HG02610 (cell line): ENCODE results near the gene KRT72.
"Not testable (repeated sequence)": the region's sequence is repeated elsewhere in the genome, so short reads cannot be mapped to it uniquely, and the experiment has no call there.

Source experiments
- ATAC-seq: cut with Tn5 transposase; IDR thresholded peaks from one replicate; pipeline ENCODE4 v1.9.1; 2021; ENCODE audit warnings: mild to moderate bottlenecking, moderate library complexity; ENCODE audit not compliant: unreplicated experiment

KRT72 gene

DNA sequence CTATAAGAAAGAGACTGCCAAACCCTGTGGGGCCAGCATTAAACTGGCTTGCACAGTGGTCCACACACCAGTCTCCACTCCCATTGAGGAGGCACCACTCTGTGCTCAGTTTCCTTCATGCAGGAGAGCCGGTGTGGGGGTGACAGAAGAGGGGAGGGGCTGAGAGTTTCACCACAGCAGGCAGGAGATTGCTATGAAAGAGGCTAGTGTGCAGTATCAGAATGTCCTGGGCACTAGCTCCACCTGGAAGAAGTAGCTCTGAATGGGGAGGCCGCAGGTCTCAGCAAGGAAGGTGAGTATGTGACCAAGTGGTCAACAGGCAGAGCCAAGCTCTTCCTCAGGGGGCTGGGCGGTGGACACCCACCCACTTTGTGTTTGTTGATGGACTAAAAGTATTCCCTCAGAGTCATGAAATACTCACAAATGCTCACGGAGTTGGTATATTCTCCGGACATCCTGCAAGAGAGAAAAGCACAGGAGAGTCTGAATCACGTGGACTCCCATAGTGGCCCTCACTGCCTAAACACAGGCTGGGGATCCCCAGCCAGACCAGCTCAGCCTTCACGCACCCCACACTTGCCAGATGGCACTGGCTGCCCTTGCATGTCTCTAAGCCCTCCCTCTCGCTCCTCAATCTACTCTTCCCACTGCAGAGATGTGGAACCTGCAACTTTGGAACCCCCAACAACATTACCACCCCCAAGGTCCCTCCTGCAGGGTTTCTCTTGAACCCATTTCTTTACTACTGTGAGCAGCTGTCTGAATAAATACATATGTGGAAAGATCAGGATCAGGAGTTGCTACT is 7.8 kb upstream of the KRT72 start:
- ATAC-seq = no peak

DNA sequence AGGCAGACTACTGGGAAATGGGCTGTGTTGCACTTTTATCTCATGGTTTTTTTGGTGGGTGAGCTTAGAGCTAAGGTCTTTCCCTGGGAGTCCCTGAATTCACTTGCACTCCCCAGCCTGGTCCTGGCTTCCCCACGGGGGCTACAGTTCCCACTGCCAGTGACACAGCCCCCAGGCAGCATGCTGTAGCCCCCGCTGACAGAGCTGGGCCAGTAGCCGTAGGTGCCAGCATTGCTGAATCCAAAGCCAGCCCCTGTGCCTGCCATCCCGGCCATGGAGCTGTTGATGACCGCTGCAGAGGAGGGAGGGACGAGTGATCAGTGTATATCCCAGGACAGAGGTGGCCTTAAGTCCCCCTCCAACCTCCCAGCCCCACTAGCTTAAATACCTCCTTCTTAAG is 6.9 kb upstream of the KRT72 start:
- ATAC-seq = no peak

DNA sequence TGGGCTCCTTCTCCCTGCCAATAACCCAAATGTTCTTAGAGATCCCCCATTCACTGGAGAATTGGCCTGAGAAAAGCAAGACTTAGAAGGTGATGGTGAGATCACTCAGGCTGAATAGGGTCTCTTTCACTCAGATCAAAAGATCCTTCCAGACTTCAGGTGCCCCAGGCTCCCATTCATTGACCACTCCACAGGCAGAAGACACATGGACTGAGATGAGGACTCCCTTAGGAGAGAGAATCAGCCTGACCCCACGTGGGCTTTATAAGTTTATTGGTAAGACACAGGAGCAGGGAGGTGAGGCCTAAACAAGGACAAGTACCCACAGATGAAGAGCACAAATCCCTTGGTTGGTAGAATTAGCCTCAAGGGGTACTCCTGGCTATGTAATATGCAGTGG is 6.1 kb upstream of the KRT72 start:
- ATAC-seq = no peak

DNA sequence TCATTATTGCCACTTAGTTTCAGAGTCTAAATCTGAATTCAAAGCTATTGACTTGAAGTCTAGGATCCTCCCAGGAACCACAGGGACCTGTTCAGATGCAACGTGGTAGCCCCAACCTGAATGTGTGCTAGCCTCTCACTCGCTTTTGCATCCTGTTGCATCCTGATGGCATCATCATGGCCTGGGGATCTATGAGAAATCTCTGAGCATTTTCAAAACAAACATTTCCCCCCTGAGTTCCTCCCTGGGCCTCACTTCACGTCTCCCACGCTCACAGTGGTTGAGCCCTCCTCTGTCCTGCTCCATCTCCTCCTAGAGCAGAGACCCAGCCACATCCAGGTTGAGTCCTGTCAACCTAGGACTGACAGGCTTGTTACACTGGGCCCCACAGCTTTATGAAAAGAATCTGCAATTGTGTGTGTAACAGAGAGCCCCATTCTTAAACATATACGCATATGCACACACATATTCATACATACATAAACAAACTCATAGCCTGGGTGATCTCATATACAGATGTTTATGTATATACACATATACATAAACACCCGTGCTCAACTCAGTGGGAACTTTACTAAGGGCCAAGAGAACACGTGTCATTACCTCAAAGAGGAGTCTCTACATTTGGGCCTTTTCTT is 5.4 kb upstream of the KRT72 start:
- ATAC-seq = no peak

DNA sequence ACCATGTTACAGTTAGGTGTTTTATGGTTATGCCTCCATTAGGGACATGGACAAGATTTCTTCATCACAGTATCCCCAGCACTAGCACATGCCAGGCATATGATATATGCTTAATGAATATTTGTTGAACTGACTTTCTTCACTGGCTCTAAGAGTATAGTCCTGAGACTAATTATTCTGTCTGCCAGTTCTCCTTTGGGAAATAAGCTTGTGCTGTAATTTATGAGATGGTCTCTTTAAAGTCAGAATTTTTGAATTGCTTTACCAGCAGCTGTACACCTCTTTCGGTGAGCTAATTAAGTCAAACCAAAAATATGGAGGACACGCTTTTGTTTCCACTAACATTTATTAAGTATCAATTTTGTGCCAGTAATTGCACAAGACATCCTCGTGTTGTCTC is 4.8 kb upstream of the KRT72 start:
- no peak for ATAC-seq

DNA sequence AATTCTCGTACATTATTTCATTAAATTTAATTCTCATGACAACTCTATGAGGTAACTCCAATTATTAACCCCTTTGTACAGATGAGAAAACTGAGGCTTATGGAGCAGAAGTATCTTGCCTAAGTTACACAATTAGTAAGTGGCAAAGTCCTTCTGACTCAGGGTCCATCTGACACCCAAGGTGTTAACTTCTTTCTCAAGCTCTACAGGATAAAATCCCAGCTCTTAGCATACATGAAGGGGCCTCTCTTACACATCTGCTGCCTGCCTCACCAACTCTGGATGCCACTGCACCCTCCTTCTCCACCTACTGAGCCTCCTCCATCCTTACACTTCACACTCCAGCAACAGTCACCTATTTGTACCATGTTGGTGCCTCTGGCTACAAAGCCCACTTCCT is 4.3 kb upstream of the KRT72 start:
- ATAC-seq = no peak

DNA sequence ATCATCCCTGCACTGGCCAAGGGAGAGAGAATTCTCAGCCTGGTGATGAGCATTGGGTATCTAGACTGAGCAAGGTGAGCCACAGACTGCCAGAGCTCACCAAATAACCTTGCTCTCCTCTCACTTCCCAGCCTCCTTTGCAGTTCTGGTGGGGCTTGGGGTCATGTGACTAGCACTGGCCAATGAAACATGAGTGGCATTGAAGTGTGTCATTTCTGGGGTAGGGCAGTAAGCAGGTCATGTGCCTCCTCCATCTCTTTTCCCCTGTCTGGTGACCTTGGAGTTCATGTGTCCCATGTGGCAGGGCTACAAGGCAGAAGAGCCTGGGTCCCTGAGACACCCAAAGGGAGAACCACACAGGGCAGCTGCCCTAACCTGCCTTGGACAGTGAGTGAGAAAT is 3.6 kb upstream of the KRT72 start:
- no peak for ATAC-seq

DNA sequence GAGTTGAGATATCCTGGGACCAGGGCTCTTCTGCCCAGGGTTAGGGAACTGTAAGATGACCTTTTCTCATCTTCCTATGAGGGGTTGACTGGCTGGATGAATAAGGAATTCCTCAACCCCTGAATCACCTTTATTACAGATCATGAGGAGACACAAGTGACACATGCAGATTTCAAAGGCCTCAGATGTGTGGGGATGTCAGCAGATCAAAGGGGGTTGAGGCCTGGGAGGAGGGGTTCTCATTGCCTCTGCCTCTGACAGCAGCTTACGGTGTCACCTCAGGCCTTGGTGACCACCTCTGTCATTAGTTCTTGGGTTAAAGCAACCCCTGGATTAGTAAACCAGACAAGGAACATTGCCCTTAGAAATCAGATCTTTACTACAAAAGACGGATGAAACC is 2.1 kb upstream of the KRT72 start:
- no peak for ATAC-seq

DNA sequence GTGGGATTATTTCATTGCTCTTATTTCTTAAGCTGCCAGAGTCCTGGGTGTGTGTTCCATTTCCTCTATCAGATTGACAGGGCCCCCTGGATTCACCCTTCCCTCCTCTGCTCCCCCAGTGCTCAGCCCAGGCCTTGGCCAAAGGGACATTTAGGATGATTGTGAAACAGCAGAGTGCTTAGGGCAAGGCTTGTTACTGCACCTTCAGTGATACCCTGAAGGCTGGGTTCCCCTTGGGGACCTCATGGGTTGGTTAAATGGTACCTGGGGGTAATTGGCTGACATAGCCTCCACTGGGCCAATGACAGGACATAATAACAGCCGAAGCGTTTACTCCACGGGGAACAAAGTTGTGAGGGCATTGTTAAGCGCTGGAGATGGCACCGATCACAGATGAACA is 1.3 kb upstream of the KRT72 start:
- ATAC-seq = no peak

DNA sequence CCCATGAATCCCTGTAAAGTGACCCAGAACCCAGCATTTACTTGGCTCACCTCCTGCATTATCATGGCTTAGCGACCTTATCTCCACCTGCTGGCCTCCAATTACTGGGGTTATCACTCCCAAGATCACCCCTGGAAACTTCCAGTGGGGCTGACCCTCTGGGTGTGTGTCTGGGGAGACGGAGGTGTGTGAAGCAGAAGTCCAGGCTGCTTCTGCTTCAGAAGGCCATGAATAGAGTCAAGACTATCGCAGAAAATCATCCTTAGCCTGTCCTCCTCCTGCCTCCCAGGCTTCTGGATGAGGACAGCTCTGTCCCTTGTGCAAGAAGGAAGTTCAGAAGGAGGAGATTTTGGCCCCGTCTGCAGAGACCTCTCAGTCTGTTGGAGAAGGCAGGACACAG is 408 bp upstream of the KRT72 start:
- ATAC-seq = no peak

DNA sequence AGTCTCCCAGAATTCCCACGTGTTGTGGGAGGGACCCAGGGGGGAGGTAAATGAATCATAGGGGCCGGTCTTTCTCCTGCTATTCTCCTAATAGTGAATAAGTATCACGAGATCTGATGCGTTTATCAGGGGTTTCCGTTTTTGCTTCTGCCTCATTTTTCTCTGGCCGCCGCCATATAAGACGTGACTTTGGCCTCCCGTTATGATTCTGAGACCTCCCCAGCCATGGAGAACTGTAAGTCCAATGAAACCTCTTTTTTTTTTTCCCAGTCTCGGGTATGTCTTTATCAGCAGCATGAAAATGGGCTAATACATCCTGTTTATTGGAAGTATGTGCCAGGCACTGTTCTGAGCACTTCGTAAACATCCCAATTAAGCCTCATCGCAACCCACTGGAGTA is 788 bp downstream of the KRT72 start:
- no peak for ATAC-seq

DNA sequence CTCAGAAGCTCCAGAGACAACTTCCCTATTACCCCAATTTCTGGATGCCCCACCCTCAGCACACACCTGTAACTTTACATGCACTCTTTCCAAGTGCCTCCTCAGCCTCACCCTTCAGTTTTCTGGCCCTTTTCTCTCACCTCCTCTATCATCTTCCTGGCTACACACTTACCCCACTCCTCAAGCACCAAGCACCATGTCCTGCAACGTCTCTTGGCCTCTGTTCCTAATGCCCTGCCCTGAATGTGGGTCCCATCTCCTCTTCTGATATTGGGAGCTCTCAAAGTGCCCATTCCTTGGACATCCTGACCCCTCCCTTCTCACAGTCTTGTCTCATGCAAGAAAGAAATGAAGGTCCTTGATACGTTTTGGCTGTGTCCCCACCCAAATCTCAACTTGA is 1.2 kb downstream of the KRT72 start:
- ATAC-seq = no peak

DNA sequence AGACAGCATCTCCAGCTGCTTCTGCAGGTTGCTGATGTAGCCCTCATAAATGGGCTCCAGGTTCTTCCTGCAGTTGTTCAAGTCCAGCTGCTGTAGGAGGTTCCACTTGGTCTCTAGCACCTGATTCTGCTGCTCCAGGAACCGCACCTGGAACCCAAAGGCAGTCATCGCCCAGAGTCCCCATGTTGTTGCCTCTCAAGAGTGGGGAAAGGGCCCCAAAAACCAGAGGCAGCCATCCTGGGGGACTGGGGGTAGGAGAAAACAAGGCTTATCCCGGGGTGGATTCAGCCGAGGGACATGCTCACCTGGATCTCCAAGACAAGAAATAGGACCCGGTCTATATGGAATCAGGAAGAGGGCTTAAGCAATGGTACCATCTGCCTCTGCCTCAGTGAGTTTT is 2.3 kb downstream of the KRT72 start:
- ATAC-seq = no peak

DNA sequence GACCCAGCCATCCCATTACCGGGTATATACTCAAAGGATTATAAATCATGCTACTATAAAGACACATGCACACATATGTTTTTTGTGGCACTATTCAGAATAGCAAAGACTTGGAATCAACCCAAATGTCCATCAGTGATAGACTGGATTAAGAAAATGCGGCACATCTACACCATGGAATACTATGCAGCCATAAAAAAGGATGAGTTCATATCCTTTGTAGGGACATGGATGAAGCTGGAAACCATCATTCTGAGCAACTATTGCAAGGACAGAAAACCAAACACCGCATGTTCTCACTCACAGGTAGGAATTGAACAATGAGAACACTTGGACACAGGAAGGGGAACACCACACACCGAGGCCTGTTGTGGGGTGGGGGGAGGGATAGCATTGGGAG is 7.0 kb downstream of the KRT72 start:
- ATAC-seq = not testable (repeated sequence)

DNA sequence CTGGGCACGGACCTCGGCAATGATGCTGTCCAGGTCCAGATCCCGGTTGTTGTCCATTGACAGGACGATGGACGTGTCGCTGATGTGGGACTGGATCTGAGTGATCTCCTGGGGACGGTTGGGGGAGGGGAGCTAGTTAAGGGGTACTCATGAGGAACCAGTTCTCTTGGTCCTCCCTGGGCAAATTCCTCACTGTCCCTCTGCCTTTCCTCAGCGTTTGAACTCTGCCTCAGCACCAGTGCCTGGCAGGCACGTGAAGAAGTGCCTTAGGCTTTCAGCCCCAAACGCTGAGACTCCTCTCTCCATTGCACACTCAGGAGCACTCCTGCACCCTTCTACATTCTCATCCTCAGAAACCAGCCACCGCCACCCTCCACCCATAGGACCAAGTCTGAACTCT is 9.7 kb downstream of the KRT72 start:
- ATAC-seq = no peak

DNA sequence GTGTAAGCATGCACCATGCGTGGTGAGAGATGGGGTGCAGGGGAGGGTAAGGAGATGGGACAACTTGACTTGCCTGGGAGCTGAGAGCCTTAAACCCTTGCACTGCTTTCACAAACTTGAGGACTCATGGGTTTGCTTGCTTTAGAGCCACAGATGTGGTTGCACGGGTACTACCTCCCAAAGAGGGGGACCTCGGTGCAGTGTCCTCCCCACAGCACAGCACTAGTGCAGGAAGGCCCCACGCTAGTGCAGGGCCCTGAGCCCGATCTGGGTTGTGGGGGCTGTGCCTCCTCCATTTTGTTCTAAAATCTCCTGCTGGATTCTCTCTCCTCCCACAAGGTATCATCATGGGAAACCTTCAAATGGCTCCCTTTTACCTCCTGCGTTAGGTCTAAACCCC is 11.2 kb downstream of the KRT72 start:
- ATAC-seq = no peak

DNA sequence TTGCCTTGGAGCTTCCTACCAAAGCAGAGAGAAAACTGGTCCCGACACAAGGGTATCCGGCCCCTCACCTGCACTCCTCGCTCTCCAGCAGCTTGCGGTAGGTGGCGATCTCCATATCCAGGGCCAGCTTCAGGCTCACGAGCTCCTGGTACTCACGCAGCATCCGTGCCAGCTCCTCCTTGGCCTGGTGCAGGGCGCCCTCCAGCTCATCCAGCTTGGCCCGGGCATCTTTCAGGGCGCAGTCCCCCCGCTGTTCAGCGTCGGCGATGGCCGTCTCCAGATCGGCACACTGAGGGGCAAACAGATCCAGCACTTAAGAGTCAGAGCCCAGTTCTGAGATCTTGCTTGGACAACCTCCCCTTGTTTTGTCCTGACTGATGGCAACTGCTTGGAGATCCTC is 13.7 kb downstream of the KRT72 start:
- no peak for ATAC-seq

DNA sequence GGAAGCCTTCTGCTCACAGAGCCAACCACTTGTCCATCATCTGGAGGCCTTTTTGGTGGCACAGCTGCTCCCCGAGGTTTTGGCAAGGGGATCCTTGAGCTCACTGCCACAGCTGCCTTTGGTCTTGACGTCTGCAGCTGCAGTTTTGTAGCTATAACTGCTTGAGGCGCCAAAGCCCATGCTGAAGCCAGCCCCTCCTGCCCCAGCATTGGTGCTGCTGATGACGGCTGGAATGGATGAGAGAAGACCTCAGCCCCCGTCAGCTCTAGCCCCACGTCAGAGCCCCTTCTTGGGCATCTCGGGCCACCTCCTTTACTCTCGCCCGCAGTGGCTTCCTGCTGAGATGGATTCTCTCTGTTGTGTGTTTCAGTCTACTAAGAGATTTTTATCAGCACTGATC is 15.3 kb downstream of the KRT72 start:
- ATAC-seq = no peak

DNA sequence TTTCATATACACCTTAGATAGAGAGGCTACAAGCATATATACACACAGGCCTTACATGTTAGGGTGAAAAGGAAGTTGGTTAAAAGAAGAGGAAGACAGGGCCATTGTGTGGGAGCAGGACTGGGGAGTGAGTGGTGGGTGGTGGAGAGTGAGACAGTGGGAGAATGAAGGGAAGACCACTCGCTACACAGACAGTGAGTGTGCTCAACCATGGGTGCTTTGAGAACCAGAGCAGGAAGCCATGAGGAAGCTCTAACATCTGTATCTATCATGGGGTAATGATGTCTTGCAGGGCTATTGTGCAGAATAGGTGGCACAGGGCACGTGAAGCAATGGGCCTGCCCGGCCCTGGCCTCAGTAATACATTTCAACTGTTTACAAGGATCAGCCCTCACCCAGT is 16.2 kb downstream of the KRT72 start:
- no peak for ATAC-seq

DNA sequence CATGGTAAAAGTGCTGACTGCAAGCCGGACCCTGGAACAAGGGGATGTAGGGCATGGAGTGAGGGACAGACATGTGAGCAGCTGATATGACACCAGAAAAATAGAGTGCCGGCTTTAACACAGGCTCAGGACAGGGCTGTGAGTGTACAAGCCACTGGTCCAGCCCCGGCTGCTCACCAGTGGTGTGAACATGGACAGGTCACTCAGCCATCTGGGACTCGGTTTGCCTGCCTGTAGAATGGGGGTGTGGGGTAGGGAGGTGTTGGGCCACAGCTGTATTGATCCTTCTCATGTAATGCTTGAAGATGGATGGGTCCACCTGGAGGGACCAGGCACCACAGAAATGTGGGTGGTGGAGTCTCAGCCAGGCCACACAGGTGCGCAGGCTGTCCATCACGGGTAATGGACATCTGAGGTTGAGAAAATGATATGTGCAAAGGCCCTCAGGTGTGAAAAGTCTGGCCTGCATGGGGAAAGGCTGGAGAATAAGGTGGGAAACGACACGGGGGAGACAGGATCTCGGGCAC is 17.0 kb downstream of the KRT72 start:
- ATAC-seq = no peak

DNA sequence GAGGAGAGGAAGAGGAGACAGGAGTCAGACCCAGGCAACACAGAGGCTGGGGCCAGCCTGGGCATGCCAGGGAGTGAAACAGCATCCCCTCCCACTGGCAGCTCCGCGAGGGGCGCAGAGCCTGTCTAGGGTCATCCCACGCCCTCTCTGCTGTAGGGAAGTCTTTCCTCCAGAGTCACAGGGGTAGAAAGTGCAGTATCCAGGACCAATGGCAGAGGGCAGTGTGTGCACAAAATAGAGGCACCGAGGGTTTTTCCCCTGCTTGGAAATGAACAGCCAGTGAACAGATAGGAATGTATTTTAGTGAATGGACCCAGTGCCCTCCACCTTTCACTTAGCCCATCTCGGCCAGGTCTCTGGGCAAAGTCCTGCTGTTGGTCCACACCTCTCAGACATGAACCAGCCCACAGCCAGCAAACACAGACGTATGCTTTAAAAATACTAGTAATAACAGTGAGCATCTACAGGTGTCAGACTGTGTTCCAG is 18.2 kb downstream of the KRT72 start:
- no peak for ATAC-seq

DNA sequence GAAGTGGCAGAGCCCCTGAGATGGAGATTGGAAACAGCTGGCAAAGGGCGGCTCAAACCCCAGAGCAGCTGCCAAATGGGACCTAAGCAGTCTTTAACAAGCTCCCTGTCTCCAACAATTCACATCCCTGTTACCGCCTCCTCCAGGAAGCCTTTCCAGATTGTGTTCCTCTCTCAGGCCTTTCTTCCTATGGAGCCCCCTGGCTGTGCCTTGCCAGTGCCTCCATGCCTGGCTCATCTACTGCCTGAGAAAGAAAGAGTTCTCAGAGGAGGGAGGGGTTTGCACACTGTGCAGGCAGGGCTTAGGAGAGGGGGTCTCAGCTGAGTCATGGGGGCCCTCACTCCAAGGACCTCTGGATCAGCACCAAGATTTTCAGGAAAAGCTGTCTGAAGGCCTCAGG is 18.8 kb downstream of the KRT72 start:
- ATAC-seq = no peak
